Neural crest cell (in vitro differentiated cells): ENCODE measurements around the gene GDAP1L1. TPM values are rescaled to one million over a fixed set of nuclear protein-coding genes. Genes with fewer than 3 reads are reported as not detected.

Source experiments
- DNase-seq: peaks from one replicate; pipeline ENCODE4 v3.0.0; 2021; ENCODE audit warnings: low read depth, mixed read lengths, low spot score
- H3K27ac Mint-ChIP-seq: one replicate; pipeline ENCODE4 v1.8.0; 2021; ENCODE audit warnings: mild to moderate bottlenecking, mixed read lengths; ENCODE audit not compliant: unreplicated experiment
- H3K27me3 Mint-ChIP-seq: 2 replicates; pipeline ENCODE4 v1.8.0; 2021; ENCODE audit warnings: low read depth, mild to moderate bottlenecking, mixed read lengths
- H3K36me3 Mint-ChIP-seq: 2 replicates; pipeline ENCODE4 v1.8.0; 2021; ENCODE audit warnings: low read depth, mild to moderate bottlenecking, mixed read lengths
- H3K4me1 Mint-ChIP-seq: 2 replicates; pipeline ENCODE4 v1.8.0; 2021; ENCODE audit warnings: mixed read lengths
- H3K4me3 Mint-ChIP-seq: one replicate; pipeline ENCODE4 v1.8.0; 2021; ENCODE audit warnings: mild to moderate bottlenecking, mixed read lengths
- H3K9me3 Mint-ChIP-seq: 2 replicates; pipeline ENCODE4 v1.8.0; 2021; ENCODE audit warnings: mixed read lengths
- CTCF ChIP-seq: fragments of 200-600 bp; sonication (generic); conservative IDR thresholded peaks from 2 replicates; pipeline ENCODE4 v1.5.0; 2021; ENCODE audit warnings: antibody characterized with exemption, mild to moderate bottlenecking
- total RNA-seq: library from RNA; stranded (reverse); gene quantifications from 2 replicates; pipeline ENCODE4 v1.2.1, GENCODE V29; 2021

The GDAP1L1 gene
- total RNA-seq, 1 donor from 2014 or later = 10.9 TPM

- H3K27ac Mint-ChIP-seq = peak overlapping the region; percentile 75
- H3K9me3 Mint-ChIP-seq = no peaks in the 10 kb centered on the region
Measured at GRCh38 chr20:44247586-44248409, 690 bp downstream of the GDAP1L1 start.

GRCh38 chr20:44248410-44248759 lies 1.3 kb downstream of the GDAP1L1 start:
- H3K27me3 Mint-ChIP-seq = peaks cover 36% of the 10 kb centered on the region

More at GRCh38 chr20:44247586-44248409, 690 bp downstream of the GDAP1L1 start:
- Mint-ChIP-seq H3K36me3 (no peaks in the 10 kb centered on the region), H3K4me3 (peak overlapping the region; percentile 88), H3K4me1 (peaks cover 12% of the 10 kb centered on the region), H3K27me3 (peaks cover 38% of the 10 kb centered on the region)
- TF ChIP-seq CTCF = peak; percentile 64
- DNase-seq = peak; percentile 73

GRCh38 chr20:44251284-44251683 lies 4.2 kb downstream of the GDAP1L1 start:
- Mint-ChIP-seq H3K27ac (no peak overlapping the region), H3K4me3 (no peak overlapping the region), H3K36me3 (no peaks in the 10 kb centered on the region), H3K27me3 (peaks cover 15% of the 10 kb centered on the region), H3K9me3 (no peaks in the 10 kb centered on the region), H3K4me1 (peaks cover 12% of the 10 kb centered on the region)
- no peak for DNase-seq
- no peak for TF ChIP-seq CTCF

More at GRCh38 chr20:44248410-44248759, 1.3 kb downstream of the GDAP1L1 start:
- Mint-ChIP-seq H3K9me3 (no peaks in the 10 kb centered on the region), H3K36me3 (no peaks in the 10 kb centered on the region), H3K4me1 (peaks cover 12% of the 10 kb centered on the region), H3K4me3 (peak overlapping the region; percentile 88), H3K27ac (no peak overlapping the region)
- DNase-seq = no peak
- TF ChIP-seq CTCF = no peak

- no peak for TF ChIP-seq CTCF
- H3K27ac Mint-ChIP-seq = no peak overlapping the region
- no peaks in the 10 kb centered on the region for H3K36me3 Mint-ChIP-seq
- no peaks in the 10 kb centered on the region for H3K27me3 Mint-ChIP-seq
- no peak overlapping the region for H3K4me3 Mint-ChIP-seq
- no peaks in the 10 kb centered on the region for H3K9me3 Mint-ChIP-seq
- DNase-seq = no peak
- no peaks in the 10 kb centered on the region for H3K4me1 Mint-ChIP-seq
Measured at GRCh38 chr20:44253528-44253927, 6.4 kb downstream of the GDAP1L1 start.

GRCh38 chr20:44254073-44254472 lies 7.0 kb downstream of the GDAP1L1 start:
- DNase-seq = no peak
- no peaks in the 10 kb centered on the region for H3K4me1 Mint-ChIP-seq
- no peaks in the 10 kb centered on the region for H3K27me3 Mint-ChIP-seq
- no peak for TF ChIP-seq CTCF
- H3K9me3 Mint-ChIP-seq = no peaks in the 10 kb centered on the region
- no peak overlapping the region for H3K4me3 Mint-ChIP-seq
- H3K36me3 Mint-ChIP-seq = no peaks in the 10 kb centered on the region
- no peak overlapping the region for H3K27ac Mint-ChIP-seq
